ENCODE data around the gene USP37. TPM values are rescaled to one million over a fixed set of nuclear protein-coding genes. Genes with fewer than 3 reads are reported as not detected.

Gene USP37
- total RNA-seq, 1 experiment from 2014 or later, result 23.5 TPM

GRCh38 chr2:218585541-218585940 lies 17.4 kb upstream of the USP37 start:
- Histone ChIP-seq H3K36me3 (ENCODE audit: control insufficient read depth in 1 of 2, insufficient read depth in 2 of 2, low read length in 2 of 2) (peaks cover 33 to 56% of the 10 kb centered on the region in 2 experiments), H3K79me2 (ENCODE audit: insufficient read depth, low read length) (peaks cover 29% of the 10 kb centered on the region), H3K9me3 (ENCODE audit: control insufficient read depth in 1 of 2, insufficient read depth in 1 of 2, low read depth in 1 of 2, low read length in 2 of 2) (no peaks in the 10 kb centered on the region), H3K4me2 (ENCODE audit: low read length) (no peak overlapping the region), H2AFZ (ENCODE audit: low read depth, low read length, poor library complexity, severe bottlenecking) (no peak overlapping the region), H4K20me1 (ENCODE audit: insufficient read depth) (no peaks in the 10 kb centered on the region), H3K4me3 (replicated peaks in 1 of 2; ENCODE audit: low read depth in 1 of 2, low read length in 2 of 2) (no peak overlapping the region), H3K4me1 (ENCODE audit: control insufficient read depth in 1 of 2, insufficient read depth in 2 of 2, low read length in 2 of 2) (no peaks in the 10 kb centered on the region), H3K9me2 (ENCODE audit: insufficient read depth) (no peaks in the 10 kb centered on the region), H3K9ac (ENCODE audit: low read length) (no peak overlapping the region), H3K27me3 (ENCODE audit: insufficient read depth, low read length) (no peaks in the 10 kb centered on the region), H3K27ac (ENCODE audit: low read depth, low read length) (no peak overlapping the region)
- DNase-seq (ENCODE audit: low read depth, low spot score) (no peak), ATAC-seq (no peak)
- TF ChIP-seq CEBPB (IDR thresholded peaks at IDR 0.05; ENCODE audit: low read depth) (no peak), ELF1 (IDR thresholded peaks at IDR 0.05; ENCODE audit: borderline replicate concordance, low read depth) (no peak)
- TF ChIP-seq, protein P1, sequence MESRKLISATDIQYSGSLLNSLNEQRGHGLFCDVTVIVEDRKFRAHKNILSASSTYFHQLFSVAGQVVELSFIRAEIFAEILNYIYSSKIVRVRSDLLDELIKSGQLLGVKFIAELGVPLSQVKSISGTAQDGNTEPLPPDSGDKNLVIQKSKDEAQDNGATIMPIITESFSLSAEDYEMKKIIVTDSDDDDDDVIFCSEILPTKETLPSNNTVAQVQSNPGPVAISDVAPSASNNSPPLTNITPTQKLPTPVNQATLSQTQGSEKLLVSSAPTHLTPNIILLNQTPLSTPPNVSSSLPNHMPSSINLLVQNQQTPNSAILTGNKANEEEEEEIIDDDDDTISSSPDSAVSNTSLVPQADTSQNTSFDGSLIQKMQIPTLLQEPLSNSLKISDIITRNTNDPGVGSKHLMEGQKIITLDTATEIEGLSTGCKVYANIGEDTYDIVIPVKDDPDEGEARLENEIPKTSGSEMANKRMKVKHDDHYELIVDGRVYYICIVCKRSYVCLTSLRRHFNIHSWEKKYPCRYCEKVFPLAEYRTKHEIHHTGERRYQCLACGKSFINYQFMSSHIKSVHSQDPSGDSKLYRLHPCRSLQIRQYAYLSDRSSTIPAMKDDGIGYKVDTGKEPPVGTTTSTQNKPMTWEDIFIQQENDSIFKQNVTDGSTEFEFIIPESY (IDR thresholded peaks at IDR 0.05; ENCODE audit: extremely low read depth, insufficient replicate concordance, low read length), result no peak
- no TSS peak for BruUV-seq (replicated peaks)
- ChIA-PET CTCF (no interaction called here), POLR2A (no interaction called here), RAD21 (ENCODE audit: low non-redundant PET in 1 of 2, low total read pairs in 2 of 2, uncharacterized antibody in 2 of 2, unreplicated experiment in 2 of 2) (no interaction called here)
- intact Hi-C loops (cut with micrococcal nuclease), result no loop called here

DNA sequence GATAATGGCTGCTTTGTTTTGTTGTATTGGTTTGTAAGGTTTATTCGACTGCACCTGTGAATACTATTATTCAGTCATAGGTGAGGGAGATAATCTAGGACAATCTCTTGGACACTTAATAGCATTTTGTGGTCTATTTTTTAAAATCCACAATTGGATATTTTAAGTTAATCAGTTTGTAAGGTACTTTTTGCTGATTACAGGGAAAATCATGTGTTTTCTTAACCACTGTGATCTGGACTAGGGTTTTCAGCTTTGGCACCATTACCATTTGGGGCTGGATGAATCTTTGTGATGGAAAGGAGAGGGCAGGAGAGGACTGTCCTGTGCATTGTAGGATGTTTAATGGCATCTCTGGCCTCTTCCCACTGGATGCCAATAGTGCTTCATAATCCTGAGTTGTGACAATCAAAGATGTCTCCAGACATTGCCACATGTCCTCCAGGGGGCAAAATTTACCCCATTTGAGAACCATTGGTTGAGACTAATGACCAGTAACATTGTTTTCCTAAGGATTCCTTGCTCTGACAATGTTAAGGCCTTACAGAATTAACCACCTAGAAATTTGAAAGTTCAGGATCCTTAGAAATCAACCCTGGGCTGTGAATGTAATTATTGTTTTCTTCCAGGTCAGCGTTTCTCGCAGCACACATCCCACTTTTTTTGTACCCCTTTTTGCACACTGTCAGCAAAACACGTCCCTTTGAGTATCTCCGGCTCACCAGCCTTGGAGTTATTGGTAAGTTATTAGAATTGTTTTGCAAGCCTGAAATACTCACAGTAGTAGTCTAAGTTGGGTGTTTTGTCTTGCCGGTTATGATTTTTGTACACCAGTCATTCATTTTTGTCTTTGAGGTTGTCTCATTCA lies 16.1 kb upstream of the USP37 start:
- ChIA-PET RAD21 (ENCODE audit: low non-redundant PET in 1 of 2, low total read pairs in 2 of 2, uncharacterized antibody in 2 of 2, unreplicated experiment in 2 of 2) (no interaction called here), CTCF (no interaction called here), POLR2A (no interaction called here)
- BruUV-seq (replicated peaks), result no TSS peak
- Histone ChIP-seq H3K79me2 (ENCODE audit: insufficient read depth, low read length) (peaks cover 37% of the 10 kb centered on the region), H2AFZ (ENCODE audit: low read depth, low read length, poor library complexity, severe bottlenecking) (no peak overlapping the region), H3K36me3 (ENCODE audit: control insufficient read depth in 1 of 2, insufficient read depth in 2 of 2, low read length in 2 of 2) (peaks cover 29 to 44% of the 10 kb centered on the region in 2 experiments), H3K9ac (ENCODE audit: low read length) (no peak overlapping the region), H3K27ac (ENCODE audit: low read depth, low read length) (no peak overlapping the region), H3K4me3 (replicated peaks in 1 of 2; ENCODE audit: low read depth in 1 of 2, low read length in 2 of 2) (no peak overlapping the region), H3K9me2 (ENCODE audit: insufficient read depth) (no peaks in the 10 kb centered on the region), H3K9me3 (ENCODE audit: control insufficient read depth in 1 of 2, insufficient read depth in 1 of 2, low read depth in 1 of 2, low read length in 2 of 2) (no peaks in the 10 kb centered on the region), H3K4me2 (ENCODE audit: low read length) (no peak overlapping the region), H3K4me1 (ENCODE audit: control insufficient read depth in 1 of 2, insufficient read depth in 2 of 2, low read length in 2 of 2) (no peaks in the 10 kb centered on the region), H4K20me1 (ENCODE audit: insufficient read depth) (no peaks in the 10 kb centered on the region), H3K27me3 (ENCODE audit: insufficient read depth, low read length) (no peaks in the 10 kb centered on the region)
- no peak for DNase-seq (ENCODE audit: low read depth, low spot score)
- TF ChIP-seq ZNF274 (IDR thresholded peaks at IDR 0.05; ENCODE audit: low read depth, low read length), result no peak
- TF ChIP-seq, protein P2, sequence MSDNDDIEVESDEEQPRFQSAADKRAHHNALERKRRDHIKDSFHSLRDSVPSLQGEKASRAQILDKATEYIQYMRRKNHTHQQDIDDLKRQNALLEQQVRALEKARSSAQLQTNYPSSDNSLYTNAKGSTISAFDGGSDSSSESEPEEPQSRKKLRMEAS (IDR thresholded peaks at IDR 0.05), result no peak
- peak in 2 of 3 experiments; percentile 7 to 26; a peak in 2 of 6 replicates for TF ChIP-seq CTCF (IDR thresholded peaks at IDR 0.05 in 2 of 3, conservative IDR thresholded peaks at IDR 0.05 in 1 of 3; ENCODE audit: borderline replicate concordance in 1 of 3, insufficient read depth in 1 of 3, low read depth in 2 of 3, low read length in 2 of 3)
- intact Hi-C loops (cut with micrococcal nuclease), result no loop called here
- peak; percentile 66 for ATAC-seq

Measured in HCT116 (cell line).